Right lung (tissue), 5 donors: ENCODE measurements around the gene POU3F2. TPM values are rescaled to one million over a fixed set of nuclear protein-coding genes. Genes with fewer than 3 reads are reported as not detected.

ENCODE experiments used
- DNase-seq, 2 donors: peaks; one replicate each; pipeline ENCODE4 v3.0.0-alpha.2; 2013
- polyA plus RNA-seq, 5 donors: library from polyadenylated mRNA; unstranded; fragments of 120-200 nt; gene quantifications; one replicate each; pipeline versions ENCODE4 v1.2.1 to v1.2.3, GENCODE V29; 2013; ENCODE audit warnings: inconsistent platforms in 1 of 5, low replicate concordance in 1 of 5; ENCODE audit not compliant: insufficient read length in 5 of 5, insufficient read depth in 1 of 5

Gene POU3F2
- polyA plus RNA-seq, 5 donors: 0.04 to 0.07 (median 0.07) TPM; not detected in 2

DNA sequence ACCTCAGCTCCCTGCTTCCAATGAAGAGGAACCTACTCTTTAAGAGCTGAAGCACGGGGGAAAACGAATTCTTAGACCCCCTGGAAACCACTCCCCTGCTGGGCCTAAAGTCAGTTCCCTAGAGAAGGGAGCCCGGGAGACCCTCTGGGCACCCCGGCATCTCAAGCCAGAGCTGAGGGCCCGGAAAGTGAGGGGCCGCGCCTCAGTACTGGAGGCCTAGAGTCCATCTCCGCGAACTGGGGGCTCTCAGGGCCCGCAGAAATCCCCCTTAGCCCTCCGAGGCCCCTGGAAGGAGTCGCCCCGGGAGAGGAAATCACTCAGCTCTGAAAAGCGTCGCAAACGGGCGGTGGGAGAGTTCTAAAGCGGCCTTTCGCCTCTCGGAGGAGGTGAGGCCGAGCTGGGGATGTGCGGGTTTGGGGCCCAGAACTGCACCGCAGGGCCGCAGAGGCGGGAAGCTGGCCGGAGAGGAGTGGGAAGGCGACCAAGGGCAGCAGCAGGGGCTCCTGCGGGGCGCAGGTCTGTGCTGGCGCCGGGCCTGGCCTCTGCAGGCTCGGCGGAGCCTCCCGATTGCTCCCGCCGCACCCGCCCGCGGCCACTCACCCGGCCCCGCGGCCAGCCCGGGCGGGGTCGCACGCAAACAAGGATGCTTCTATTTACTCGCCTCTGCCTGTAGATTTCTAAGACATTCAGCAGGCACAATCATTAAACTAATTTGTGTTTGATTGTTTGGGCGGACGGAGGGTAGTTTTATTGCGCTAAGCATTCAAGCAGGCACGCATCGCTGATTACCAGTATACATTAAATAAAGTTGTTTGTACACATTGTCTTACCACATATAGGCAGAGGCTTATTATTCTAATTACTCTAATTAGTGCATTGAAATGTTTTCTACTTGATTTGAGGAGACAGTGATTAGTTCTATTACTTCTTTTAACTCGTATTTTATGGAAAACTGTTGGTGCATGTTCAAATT, 9.2 kb downstream of the POU3F2 start:
- no peak for DNase-seq

DNA sequence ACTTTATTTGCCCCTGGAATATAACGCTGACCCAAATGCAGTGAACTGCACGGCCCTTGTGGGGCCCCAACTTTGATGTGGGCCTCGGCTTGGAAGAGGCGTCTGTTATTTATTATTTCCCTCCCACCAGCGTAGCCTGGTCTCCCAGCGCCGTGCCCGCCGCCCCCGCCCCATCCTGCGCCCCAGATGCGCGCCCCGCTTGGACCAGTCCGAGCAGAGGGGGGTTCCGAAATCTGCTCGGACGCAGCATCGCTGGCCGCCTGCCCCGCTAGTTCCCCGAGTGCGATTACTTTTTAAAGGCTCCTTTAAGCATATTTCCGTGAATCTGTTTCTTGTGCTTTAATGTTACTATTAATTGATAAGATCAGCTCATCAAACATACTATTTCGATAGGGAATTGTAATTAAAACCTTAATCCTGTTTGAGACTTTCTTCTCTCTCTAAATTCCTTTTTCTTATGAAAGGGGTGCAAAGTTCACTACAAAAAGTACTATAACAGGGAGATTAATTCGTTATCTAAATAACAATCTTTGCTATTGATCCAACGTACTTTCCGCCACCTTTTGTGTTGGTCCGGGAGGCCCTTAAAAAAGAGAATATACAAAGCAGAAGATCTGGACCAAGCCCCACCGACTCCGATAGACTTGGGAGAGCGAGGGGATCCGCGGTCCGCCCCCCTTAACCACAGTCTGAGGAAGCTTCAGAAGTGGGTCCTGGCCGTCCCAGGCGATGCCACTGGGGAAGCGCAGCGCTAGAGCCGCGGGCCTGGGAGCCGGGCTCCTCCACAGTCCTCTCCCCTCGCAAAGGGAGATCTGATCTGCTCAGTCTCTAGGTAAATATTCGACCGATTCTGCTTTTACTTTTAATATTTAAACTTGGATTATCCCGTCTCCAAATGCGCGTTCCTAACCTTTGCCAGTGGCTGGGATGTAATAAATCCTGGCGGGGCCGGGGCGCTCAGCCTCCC, 10.2 kb downstream of the POU3F2 start:
- DNase-seq: no peak

DNA sequence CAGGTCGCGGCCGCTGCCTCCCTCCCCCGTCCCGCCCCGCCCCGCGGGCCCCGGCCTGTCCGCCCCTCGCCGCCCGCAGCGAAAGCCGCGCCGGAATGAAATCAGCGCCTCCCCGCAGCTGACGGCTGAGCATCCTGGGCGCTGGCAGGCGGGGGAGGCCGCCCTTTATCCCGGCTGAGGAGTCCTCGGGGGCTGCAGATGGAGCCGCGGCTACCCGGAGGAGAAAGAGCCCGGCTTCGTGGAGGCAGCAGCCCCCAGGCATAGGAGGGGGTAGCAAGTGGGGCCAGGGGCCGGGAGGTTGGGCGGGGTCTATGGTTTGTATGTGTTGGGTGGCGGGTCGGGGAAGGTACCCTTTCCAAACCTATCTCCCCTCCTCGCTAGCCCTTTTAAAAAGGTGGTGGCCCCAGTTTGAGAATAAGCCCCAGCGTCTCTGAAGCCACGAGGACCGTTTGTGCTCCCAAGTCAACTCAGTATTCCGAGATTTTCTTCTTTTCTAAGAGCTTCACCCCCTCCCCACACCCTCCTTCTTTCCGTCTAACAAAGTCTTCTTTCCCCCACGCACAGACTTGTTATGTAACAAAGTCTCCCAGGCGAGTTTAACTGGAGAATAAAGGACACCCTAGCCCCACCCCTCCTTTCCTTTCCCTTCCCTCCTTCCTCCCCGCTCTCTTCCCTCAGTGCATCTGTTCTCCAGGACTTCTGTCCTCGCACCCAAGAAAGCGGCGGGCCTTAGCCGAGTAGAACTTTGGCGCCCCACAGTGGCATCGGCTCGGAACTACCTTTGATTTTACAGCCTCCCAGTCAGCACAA, 11.0 kb downstream of the POU3F2 start:
- DNase-seq: peak; percentile 67 to 77

DNA sequence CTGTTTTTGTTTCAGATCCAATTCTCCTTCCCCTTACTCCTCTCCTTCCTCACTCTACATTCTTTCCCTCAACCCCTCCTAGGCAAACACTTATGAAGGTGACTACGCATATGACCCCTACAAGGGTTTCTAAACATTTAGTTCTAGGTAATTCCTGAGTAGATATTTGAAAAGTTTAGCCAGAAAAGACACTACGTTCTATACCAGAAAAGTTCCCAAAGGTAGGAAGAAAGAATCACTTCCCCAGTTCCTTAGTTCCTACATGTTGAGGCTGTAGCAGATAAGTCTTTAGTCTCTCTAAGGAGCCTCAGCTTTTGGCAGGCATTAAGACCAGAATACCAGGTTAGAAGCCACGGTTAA, 11.6 kb downstream of the POU3F2 start:
- DNase-seq: no peak

DNA sequence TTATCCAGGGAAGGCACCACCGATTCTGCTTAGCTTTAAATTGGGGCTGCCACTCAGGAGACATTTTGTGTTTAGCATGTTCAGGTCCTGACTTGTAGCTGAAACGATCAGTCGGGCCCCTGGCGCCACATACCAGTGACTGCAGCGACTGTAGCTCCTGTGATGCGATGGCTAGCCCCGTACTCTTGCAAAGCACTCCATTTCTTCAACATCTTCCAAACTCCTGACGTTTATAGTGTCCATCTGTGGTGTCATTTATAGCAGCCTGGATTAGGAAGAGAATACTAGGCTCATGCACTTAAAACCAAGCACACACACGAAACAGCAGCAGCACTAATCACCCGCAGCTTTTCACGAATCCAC, 13.0 kb downstream of the POU3F2 start:
- DNase-seq: no peak

DNA sequence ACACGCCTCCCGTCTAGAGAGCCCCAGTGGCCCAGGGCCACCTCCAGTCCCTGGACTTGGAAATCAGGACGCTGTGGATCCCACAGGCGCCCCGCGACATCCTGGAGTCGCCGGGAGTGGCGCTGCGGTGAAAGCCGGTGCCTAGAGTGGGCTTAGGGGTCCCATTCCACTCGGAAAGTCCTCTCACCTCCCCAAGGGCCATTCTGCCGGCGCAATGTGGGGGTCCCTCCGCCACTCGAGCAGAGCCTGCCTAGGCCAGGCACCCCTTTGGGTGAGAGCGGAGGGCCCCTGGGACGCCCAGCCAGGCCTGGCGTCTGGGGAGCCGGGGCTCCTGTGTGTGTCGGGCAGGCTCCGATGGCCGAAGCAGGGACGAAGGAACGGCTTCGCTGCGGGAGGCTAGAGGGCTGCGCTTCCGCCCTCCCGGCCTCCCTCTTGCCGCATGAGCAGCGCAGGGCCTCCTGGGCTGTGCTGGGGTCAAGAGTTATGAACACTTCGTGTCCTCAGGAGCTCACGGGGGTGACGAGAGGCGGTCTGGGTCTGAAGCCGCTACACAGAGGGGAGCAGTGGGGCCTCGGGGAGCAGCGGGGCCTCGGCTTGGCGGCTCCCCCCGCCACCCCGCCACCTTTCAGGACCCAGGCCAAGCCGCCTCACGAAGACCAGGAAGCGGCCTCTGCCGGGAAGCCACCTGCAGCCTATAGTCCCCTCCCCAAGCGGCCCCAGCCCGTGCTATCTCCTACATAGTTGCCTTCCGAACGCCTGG, 13.6 kb downstream of the POU3F2 start:
- DNase-seq: no peak

DNA sequence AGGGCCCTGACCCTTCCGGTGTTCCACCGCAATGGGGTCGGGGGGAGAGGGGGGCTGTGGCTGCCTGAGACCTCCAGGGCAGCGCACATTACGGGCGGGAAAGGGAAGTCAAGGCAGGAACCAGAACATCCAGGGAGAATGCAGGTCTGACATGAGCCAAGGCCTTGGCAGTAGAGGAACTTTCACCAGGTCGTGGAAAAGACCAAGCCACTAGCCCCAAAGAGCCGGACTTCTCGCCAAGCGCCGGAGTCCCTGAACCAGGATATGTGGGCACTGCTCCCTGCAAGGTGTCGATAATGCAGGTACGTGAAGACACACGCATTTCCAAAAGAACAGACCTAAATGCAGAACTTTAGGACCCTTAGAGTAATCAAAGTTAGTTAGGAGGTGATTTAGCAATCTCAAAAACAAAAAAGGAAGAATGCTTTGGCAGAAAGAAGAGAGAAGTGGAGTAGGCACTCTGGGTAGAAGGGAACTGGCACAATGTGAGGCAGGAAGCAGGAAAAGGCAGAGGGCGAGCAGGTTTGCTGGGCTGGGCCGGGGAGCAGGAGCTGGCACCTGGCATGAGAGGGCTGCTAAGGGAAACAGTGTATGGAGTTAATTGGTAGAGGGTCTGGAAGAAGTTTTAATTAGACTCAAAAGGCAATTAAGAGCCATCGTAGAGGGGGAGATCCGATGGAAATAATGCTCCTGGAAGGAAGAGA, 14.3 kb downstream of the POU3F2 start:
- no peak for DNase-seq

DNA sequence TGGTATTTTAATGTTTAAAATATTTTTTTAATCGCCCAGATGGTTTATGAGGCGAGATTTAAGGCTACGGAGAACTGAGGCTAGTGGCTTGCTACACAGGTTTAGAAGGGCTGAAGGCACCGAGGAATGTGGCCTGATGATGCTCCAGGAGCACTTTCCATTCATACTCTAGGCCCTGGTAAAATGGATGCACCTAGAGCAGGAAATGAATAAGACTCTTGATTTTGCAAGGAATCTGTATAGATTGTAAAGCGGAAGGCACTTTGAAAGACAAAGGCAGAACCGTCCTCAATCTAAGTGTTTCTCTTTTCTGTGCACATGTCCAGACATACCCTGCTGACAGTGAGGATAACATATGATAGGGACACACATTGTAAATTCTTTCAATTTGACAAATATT, 30.1 kb downstream of the POU3F2 start:
- no peak for DNase-seq

DNA sequence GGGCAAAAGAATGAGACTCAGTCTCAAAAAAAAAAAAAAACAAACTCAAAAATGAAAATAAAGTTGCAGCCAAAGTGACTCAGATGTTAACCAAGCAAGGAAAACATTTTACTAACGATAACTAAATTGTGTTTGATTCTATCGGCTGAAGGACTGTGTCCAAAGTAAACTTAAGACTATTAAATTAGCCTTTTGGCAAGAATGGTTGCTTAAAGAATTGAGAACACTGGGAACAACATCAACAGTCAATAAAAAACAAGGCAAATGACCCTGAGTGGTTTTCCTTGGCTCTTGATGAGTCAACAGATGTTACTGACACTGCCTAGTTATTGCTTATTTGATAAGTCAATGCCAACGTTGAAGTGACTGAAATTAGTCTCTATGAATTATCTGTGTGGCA, 36.7 kb downstream of the POU3F2 start:
- DNase-seq: no peak

DNA sequence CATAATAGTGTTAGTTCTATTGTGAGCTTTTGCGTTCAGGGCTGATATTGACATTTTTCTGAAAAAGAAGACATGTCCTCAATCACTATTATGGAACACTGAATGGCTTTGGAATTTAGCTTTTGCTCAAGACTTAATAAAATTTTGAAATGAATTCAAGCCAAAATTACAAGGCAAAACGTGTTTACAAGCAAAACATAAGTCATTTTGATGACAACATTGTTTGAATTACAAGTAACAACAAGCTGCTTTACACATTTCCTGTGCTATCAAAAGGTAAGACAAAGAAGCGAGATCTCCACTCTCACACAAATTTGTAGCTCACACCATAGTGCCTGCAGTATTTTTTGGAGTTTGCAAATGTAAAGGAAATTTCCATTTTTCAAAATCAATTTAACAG, 37.4 kb downstream of the POU3F2 start:
- DNase-seq: no peak

DNA sequence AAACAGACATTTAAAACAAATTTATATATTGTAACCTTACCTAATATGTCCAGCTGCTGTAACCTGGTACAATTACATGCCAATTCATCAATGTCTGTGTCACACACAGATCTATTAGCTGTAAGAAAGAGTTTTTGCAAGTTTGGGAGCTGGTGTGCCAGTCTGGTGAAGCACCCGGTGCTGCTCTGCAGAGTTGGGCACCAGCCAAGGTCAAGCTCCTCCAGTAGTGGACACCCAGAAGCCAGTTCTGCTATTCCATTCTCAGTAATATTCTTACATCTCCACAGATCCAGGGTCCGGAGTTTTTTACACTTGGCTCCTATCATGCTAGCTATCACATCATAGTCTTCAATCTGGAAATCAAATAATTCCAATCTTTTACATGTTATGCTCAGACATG, 41.0 kb downstream of the POU3F2 start:
- no peak for DNase-seq

DNA sequence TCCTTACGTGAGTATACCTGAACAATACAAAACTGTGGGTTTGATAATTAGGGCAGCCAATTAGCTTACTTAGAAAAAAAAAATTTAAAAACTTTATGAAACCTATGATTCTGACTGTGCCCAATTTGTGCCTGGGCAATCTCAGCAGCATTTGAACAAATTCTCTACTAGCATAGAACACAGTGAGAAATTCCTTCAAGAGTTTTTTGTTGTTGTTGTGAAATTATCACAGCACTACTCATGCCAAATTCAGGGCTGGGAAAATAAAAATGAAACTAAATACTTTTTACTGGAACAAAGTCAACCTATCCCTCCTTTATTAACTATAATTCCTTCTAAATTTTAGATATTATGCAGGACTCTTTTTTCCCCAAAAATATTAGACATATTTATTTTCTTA, 42.9 kb downstream of the POU3F2 start:
- peak; percentile 7 to 12 for DNase-seq

DNA sequence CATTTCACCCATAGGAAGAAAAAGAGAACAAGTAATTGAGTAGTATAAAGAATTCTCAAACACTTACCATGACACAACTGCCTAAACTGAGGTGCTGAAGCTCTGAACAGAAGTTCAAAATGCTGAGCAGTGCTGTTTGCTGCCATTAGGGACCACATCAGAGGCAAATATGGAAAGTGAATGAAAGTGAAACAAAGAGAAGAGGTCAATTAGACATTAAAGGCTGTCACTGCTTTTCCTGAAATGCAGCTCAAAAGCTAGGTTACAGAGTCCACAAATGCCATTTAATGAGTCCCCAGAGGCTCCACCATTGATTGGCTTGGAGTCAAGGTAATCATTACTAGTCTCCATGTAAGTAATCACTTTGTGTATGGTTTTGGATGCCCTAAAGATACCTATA, 46.1 kb downstream of the POU3F2 start:
- no peak for DNase-seq

DNA sequence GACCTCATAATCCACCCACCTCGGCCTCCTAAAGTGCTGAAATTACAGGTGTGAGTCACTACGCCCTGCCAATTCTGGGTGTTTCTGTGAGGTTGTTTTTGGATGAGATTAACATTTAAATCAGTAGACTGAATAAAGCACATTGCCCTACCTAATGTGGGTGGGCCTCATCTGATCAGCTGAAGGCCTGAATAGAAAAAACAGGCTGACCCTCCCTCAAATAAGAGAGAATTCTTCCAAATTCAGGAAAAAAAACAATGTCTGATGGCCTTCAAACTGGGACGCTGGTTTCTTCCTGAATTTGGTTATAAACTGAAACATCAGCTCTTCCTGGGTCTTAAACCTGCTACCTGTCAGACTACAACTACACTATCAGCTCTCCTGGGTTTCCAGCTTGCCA, 51.0 kb downstream of the POU3F2 start:
- DNase-seq: no peak

DNA sequence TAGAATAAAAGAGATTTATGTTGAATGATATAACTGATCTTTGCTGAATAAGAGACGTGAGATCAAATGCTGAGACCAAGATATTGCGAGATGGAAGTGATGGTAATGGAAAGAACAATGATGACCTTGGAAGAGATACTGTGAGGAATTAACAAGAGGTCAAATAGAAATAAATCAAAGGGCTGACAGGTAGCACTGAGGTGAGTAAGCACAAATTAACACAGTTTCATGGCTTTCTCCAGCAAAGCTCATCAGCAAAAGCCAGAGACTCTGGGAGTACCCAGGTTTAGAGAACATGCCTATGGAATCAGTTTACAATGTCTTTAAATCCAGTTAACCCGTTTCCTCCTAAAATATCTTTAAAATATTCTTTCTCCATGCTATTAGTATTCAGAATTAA, 53.3 kb downstream of the POU3F2 start:
- no peak for DNase-seq

Other genes starting within 250 kb of the POU3F2 start
- gene FBXL4, start 113.4 kb downstream of the POU3F2 start, polyA plus RNA-seq: 10 to 100 TPM; 13.7 to 23.6 (median 22.2) TPM